HG03060 (cell line): Measurements from ENCODE around the gene ANTXR2.

Experiments
- ATAC-seq: cut with Tn5 transposase; IDR thresholded peaks from one replicate; pipeline ENCODE4 v1.9.1; 2021; ENCODE audit warnings: low read depth, moderate number of reproducible peaks; ENCODE audit not compliant: unreplicated experiment

Gene ANTXR2

DNA sequence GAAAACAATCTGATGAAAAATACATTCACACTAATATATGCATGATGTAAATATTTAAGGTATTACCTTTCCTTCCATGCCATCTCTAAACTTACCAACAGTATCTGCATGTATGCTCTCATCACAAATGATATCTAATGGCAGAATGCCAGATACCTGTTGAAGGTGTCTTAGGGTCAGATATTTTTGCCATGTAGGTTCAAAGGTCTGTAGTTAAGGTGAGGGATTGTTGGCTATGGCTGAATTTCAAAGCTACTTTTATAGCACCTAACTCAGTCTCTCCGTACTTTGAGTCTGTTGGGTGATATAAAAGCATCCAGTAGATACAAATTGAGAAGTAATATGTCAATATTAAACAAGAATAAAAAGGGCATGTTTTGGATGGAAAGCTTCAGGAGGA lies 19.8 kb upstream of the ANTXR2 start:
- ATAC-seq, result no peak

DNA sequence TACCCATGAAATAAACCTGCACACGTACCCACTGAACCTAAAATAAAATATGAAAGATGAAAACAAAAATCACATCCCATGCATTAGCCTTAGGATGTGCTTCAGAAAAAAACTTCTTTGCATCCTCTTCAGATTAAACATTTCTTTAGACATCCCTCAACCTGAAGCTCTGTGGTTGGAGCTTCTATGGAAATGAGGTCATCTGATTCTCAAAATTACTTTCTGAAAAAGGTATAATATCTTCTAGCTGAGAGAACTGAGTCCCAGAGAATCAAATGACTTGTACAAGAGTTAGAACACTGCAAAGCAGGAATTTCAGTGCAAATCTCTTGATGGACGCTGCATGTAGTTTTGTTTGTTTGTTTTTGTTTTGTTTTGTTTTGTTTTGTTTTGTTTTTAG lies 19.1 kb upstream of the ANTXR2 start:
- no peak for ATAC-seq

DNA sequence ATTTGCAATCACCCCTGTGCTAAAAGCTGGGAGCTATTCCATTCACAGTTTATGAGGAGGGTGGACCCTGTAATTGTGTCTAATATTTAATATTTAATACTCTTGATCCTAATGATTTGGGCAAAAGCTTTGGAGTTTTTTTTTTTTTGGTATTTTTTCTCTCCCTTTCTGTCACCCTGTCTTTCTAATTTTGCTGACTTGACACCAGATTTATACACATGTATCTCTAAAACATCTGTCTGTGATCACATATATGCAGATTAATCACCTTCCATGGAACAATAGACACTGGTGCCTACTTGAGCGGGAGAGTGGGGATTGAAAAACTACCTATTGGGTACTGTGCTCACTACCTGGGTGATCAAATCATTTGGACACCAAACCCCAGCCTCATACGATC lies 18.7 kb upstream of the ANTXR2 start:
- ATAC-seq, result no peak

DNA sequence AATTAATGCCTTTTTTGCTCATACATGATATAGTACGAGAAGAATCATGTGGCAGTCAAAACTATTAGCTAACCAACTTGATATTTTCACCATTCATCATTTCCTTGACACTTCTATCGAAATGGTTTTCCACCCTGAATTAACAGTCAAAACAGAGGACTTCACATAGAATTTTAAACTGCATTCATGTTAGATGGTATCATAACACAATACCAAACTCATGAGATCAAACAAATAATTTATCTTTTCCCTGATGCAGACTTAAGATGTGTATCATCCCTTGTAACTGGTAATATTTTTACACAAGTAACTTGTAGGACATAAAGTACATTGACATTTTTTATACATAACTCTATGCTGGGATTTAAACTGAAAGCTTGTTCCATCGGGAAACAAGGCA lies 18.2 kb upstream of the ANTXR2 start:
- ATAC-seq, result no peak

DNA sequence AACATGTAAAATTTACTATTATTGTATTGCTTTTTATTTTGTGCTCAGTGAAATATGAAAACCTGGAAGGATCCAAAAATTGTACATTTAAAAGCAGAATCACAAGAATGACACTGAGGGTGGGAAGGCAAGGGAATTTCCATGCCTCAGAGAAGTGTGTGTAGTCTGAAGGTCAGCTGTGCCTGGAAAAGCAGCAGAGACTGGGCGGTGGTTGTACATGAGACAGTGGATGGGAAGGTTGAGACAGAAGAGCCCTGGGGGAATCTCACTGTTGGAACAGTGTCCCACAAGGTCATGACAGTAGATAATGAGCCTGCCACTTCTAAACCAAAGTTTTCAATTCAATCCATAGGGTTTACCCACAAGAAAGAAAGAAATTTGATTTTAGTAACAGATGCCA lies 17.1 kb upstream of the ANTXR2 start:
- no peak for ATAC-seq

DNA sequence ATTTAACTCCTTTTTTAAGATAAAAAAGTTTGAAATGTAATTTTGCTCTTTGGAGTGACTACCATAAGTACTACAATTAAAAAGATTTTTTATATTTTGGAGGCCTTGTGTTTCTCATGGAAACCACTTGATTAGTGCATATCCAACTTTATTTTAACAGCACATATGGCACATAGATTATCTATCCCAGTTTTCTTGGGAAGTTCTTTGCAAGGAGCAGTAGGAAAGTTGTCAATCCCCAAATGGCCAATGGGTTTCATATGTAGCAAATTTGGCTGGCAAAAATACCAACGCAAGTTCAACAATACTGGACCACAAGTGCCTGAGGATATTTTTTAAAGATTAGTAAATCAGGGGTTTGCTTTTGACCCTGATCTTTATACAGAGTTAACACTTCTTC lies 15.4 kb upstream of the ANTXR2 start:
- ATAC-seq, result no peak

DNA sequence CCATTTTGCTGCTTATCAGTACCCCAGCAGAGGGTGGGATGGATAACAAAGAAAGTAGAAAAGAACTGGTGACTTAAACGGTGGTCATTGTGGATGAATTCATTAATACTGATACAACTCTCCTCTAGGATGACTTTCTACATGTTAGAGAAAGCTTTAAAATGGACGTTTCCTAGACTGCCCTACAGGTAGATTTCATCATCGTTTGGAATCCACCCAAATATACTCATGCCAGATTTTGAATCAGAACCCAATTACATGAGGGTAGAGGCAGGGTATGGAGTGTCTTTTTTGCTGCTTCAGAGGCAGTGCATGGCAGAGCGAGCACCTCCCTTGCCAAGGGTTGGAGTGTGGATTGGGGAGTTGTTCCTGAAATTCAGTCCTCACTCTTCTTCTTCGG lies 13.3 kb upstream of the ANTXR2 start:
- no peak for ATAC-seq

DNA sequence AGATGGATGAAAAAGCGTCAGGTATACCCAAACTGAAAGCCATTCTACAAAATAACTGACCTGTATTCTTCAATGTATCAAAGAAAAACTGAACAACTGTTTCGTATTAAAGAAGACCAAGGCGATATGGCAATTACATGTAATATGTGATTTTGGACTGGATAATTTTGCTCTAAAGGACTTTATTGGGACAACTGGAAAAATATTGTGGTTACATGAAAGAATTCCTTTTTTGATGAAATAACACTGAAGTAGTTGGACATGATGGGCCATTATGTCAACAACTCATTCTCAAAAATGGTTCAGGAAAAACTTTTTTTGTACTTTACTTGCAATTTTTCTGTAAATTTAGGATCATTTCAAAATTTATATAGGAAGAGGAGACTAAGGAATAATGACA lies 12.1 kb upstream of the ANTXR2 start:
- ATAC-seq, result no peak

DNA sequence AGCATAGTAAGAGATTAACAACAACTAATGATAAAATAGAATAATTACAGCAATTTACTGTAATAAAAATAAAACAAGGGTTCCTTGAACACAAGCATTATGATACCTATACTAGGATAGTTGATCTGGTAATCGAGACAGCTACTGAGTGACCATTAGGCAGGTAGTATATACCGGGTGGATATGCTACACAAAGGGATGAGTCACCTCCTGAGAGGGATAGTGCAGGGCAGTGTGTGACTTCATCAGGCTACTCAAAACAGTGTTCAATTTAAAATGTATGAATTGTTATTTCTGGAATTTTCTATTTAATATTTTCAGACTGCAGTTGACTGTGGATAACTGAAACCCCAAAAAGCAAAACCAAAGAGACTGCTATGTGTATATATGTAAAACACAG lies 9.7 kb upstream of the ANTXR2 start:
- ATAC-seq, result no peak

DNA sequence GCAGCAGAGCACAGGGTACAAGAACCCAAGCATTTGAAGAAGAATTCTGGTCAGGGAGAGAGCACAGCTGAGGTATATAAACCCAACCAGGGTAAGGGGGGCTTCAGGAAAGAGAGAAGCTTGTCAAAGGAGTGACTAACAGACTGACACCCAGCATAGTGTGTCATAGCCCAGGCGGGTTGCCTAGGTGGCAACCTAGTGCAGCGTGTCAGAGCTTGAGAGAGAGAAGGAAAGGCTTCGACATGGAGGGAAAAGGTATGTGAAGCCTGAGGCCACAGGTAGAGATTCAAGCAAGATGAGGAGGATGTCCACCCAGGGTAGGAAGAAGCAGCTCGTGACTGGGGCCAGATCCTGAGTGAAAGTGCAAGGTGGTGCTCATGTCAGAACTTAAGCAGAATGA lies 8.5 kb upstream of the ANTXR2 start:
- ATAC-seq, result no peak

DNA sequence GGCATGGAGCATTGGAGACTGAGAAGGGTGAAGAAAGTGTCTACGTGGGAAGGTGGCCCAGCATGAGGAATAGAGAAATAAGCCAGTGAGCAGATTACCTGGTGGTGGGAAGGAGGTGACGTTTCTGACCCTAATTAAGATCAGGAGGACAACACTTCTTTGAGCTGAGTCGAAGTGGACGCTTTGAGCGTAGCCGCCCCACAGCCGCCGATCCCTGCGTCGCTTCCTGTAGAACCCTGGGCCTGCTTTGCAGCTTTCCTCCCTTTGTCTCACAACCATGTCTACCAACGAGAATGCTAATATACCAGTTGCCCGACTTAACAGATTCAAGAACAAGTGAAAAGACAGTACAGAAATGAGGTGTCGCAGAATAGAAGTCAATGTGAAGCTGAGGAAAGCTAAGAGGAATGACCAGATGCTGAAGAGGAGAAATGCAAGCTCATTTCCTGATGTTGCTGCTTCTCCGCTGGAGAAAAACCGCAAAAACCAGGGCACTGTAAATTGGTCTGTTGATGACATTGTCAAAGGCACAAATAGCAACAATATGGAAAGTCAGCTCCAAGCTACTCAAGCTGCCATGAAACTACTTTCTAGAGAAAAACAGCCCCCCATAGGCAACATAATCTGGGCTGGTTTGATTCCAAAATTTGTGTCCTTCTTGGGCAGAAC lies 6.4 kb upstream of the ANTXR2 start:
- ATAC-seq, result no peak

DNA sequence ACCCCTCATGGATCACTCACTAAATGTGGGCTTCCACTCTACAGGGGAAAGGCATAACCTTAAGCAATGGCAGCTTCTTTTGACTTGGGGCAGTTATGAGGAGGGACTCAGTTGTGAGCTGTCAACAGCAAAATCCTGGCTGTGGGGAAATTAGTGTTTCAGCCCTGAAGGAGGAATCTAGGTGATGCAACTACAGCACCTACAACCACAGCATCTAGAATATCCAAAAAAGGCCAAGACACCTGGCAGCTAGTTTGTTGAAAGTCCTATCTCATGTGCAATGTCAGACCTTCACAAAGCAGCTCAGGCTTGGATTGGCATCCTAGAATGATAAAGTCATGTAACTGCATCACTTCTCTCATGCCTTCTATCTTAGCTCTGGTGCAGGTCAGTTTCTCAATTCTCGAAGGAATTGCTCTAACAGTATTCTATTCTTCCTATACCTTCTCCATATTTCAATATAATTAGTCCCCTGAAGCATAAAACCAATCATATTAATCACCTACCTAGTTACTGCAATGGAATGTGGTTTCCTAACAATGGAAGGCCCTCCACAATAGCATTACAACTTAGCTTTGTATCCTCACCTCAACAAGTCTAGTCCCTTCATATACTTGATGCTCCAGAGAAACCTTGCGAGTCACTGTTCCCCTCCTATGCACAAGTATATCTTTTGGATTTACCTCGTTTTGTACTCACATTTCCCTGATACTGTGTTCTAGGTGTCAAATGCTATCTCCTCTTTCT lies 5.5 kb upstream of the ANTXR2 start:
- no peak for ATAC-seq

DNA sequence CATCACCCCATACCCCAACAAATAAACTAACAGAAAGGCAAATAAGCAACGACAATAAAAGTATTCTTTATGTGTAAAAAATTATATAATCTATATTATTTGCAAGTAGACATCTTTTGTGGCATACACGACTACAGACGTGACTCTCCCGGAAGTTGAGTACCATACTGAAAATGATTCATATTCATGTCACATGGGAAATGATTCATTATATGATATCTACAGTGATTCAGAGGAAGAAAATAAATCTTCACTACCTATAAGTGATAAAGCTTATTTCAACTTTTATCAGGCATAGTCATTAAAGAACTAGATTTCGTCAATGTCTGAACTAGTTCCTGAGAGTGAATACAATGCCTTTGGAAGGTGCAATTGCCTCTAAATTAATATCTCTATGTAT lies 4.6 kb upstream of the ANTXR2 start:
- ATAC-seq, result no peak

DNA sequence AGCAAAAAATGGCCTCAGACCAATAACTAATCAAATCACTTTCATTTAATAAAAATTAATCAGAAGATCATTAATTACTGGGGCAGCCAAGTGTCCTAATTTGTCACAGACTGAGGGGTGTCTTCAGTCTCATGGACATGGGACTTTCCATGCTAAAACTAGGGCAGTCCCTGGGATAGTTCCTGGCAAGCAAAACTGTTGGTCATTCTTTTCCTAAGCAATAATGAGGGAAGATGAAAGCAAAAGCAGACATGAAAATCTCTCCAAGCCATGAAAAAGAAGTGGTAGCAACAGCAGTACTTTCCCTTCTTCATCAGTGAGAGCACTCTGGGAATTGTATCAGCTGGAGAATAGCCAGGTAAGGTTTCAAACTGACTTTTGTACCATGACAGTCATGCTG lies 3.7 kb upstream of the ANTXR2 start:
- no peak for ATAC-seq

DNA sequence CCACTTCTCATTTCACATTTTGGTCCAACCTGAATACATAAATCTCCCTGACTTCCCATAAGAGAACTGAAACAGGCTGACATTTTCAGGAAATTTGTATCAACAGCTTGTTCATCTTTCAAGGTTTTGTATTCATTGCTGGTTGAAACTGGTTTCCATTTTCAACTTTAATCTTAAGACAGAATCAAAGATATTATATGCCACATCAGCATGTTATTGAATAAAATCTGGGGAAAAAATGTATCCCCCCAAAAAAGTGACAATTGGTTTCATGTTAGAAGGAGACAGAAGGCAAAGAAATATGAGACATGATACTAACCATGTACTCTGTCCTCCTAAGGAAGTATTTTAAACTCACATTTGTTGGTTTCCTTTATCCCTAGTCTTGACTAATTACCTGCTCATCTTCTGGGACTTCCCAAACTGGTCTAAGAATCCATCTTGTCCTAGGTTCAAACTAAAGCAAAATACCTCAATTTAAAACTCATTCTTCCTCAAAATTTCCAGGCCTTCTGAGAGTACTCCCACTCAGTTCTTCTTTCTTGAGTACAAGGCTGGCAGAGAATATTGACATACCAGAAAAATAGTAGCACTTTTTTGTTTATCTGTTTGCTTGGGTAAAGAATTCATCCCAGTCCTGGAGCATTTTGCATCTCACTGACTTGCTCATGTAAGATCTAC lies 3.1 kb upstream of the ANTXR2 start:
- ATAC-seq, result no peak

DNA sequence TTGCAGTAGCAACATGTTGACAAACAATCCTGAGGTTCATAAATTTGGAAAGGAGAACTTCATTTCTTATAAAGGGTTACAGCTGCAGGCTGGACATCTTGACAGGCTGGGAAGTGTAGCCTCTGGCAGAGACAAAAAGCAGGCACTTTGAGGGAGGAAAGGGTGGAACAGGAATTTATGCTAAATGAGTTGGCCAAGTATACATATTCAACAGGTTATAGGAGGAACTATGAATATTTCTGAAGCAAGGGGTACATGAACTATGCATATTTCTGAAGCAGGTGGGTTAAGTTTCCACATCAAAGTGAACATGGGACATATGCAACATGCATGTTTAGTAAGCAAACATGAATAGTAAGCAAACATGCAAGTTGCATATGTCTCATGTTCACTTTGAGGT lies 1.6 kb upstream of the ANTXR2 start:
- no peak for ATAC-seq

DNA sequence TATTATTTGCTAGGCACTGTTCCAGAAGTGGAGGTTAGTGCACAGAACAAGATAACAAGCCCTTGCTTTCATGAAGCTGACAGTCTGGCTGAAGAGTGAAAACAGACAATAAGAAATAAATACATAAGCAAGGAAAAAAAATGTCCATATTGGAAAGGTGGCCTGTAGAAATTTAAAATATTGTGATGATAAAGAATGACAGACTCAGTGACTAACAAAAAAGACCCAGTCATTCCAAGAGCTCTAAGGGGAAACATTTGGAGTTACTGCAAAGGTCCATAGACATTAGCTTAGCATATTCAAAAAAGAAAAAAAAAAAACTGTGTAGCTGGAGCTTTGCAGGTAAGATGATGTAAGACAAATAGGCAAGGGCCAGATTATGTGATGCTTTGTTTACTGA lies 1.0 kb upstream of the ANTXR2 start:
- ATAC-seq, result no peak

DNA sequence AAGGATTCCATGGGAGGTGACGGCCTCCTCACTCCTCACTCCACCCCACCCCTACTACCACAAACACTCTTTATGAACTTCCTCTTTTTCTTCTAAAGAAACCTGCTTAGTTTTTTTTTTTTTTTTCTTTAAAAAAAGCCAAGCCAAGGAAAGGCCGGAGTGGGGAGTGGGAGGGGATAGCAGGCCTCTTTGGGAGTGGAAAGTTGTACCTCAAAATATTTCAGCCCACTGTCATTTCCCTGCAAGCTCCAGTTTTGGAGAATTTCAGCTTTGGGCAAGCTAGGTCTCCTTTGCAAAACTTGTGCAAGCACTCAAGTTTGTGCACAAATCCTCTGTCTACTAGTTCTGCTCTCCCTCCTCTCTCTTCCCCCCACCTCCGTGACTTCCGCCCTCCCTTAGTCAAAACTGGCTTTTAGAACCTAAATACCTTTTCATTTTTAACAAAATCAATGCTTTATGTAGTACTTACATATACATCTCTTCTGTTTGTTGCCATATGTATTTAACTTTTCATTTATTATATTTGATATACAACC lies 512 bp upstream of the ANTXR2 start:
- ATAC-seq, result peak; percentile 30

DNA sequence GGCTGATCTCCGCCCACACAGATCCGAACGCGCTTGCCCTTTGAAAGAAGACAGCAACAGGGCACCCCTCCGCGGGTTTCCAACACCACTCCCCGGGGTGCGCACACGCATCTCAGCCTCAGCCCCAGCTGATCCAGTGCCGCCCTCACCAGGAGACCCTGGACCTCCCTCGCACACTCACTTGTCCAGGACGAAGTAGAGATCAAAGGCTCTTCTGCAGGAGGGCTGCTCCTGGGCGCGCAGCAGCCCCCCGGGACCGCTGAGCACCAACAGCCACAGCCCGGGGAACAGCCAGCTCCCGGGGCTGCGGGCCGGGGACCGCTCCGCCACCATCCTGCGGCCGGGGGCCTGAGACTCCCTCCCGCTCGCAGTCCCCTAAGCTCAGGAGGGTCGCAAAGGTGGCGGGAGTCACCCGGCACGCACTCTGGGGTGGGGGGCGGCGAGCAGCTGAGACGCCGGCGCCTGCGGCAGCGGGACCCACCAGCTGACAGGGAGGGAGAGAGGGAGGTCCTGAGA lies 743 bp downstream of the ANTXR2 start:
- no peak for ATAC-seq

DNA sequence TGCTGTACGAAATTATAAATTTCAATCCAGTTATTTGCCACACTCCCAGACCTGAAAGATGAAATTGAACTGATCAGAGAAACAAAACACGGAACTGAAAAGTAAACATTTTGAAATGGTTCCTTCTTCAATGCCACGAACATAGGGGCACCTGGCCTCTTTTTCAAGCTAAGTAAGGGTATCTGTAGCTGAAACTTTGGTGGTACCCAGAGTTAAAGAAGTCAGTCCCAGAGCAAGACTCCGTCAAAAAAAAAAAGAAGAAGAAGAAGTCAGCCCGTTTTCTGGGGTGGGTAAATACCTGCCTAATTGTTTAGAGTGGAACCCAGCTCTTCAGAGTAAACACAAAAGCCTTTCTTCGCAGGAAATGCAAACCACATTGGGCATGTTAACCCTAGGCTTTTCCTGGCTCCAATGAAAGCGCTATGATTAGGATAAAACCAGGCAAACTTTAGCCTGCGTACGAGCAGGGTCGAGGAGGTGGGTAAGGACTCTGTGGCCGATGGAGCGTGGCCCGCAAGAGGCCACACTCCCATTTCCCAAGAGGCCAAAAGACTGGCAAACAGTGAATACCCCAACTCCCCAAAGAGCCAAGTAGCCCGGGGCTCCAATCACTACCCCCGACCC lies 1.3 kb downstream of the ANTXR2 start:
- ATAC-seq, result peak; percentile 24
